ENCODE measurements around the gene PKDCC.

The PKDCC gene

DNA sequence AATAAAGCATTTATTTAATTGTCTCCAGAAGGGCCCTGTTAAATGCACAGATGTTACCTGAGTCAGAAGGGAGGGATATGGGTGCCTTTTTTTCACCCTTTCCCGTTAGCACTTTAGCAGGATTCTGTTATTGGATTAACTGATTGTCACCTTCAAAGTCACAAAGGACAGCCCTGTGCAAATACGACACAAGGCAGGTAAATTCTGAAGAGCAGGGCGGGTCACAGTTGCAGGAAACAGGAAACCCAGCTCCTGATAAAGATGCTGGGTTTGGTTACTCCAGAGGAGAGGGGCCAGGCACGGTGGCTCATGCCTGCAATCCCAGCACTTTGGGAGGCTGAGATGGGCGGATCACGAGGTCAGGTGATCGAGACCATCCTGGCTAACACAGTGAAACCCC is 11.4 kb upstream of the PKDCC start:
- no peak for DNase-seq (ENCODE audit: low read depth)
- TF ChIP-seq, protein P1, sequence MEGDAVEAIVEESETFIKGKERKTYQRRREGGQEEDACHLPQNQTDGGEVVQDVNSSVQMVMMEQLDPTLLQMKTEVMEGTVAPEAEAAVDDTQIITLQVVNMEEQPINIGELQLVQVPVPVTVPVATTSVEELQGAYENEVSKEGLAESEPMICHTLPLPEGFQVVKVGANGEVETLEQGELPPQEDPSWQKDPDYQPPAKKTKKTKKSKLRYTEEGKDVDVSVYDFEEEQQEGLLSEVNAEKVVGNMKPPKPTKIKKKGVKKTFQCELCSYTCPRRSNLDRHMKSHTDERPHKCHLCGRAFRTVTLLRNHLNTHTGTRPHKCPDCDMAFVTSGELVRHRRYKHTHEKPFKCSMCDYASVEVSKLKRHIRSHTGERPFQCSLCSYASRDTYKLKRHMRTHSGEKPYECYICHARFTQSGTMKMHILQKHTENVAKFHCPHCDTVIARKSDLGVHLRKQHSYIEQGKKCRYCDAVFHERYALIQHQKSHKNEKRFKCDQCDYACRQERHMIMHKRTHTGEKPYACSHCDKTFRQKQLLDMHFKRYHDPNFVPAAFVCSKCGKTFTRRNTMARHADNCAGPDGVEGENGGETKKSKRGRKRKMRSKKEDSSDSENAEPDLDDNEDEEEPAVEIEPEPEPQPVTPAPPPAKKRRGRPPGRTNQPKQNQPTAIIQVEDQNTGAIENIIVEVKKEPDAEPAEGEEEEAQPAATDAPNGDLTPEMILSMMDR (IDR thresholded peaks at IDR 0.05; ENCODE audit: insufficient read depth, low read depth, low read length, missing control alignments), result no peak
- no peak overlapping the region for H3K4me3 ChIP-seq (ENCODE audit: low read length)

DNA sequence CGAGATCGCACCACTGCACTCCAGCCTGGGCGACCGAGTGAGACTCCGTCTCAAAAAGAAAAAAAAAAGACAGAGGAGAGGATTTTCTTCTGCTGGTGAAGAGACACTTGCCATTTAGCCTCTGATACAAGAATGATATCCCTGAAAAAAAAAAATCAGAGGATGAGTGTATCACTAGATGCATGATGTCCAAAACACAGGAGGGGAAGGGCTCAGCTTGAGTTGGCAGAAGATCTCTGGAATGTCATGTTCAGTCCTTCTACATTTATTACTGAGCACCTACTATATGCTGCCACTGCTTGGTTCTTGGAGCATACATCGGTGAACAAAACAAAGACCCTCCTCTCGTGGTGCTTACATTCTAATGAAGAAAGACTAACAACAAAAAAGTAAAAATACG is 10.9 kb upstream of the PKDCC start:
- DNase-seq (ENCODE audit: low read depth), result no peak
- TF ChIP-seq, protein P1 (IDR thresholded peaks at IDR 0.05; ENCODE audit: insufficient read depth, low read depth, low read length, missing control alignments), result no peak
- H3K4me3 ChIP-seq (ENCODE audit: low read length), result no peak overlapping the region

DNA sequence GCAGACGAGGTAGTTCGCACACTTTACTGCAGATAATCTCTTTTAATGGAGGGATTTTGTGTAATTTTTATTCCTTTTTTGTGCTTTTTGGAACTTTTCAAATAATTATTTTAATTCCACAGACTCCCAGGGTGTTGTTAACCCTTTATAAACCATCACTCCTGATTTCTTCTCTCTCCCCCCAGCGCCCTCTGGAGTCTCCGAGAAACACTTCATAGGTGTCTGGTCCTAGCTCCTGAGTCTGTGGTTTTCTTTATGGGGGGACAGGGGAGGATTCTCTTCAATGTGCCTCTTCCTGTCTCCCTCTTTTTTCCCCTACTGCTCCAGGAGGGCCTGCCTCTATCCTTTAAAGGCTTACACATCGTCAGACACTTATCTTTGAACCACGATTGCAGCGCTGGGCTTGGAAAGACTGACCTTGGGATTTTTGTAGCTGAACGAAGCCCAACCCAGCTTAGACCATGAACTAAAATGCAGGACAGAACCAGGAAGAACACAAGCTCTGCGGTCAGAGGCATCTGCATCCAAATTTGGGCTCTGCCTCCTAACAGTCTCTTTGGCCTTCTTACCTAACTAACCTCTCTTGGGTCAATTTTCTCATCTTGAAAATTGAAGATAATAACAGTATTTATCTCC is 7.1 kb upstream of the PKDCC start:
- no peak overlapping the region for H3K4me3 ChIP-seq (ENCODE audit: low read length)
- DNase-seq (ENCODE audit: low read depth), result no peak
- TF ChIP-seq, protein P1 (IDR thresholded peaks at IDR 0.05; ENCODE audit: insufficient read depth, low read depth, low read length, missing control alignments), result no peak

DNA sequence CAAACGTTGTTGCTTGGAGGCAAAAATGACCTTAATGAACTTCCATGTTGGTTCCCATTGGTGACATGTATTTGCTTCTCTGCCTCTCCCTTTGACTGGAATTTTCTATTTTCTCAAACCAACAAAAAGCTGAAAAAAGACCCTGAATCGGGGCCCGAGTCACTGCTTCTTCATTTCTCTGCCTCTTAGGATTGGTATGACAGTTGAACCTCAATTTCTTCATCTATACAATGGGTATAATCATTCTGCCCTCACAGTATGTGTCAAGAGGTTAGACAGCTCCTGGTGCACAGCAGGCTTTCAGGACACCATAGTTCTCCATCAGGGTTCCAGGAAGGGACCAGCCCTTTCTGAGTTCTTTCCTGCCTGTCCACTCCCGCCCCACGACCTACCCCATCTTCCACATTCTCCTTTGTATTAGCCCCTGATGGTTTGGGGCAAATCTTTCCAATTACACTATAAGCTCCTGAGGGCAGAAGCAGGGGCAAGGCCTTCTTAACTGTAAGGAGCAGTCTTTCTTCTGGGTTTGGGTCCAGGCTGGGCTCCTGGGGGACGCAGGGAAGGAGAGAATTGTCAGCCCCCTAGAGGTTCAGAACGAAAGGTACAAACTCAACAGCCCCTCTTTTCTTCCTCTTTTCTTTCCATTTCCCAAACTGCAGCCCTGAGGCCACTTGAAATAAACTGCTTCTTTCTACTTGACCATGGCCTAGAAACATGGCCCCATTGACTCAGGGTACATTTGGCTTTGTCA is 6.3 kb upstream of the PKDCC start:
- DNase-seq (ENCODE audit: low read depth), result no peak
- TF ChIP-seq, protein P1 (IDR thresholded peaks at IDR 0.05; ENCODE audit: insufficient read depth, low read depth, low read length, missing control alignments), result no peak
- H3K4me3 ChIP-seq (ENCODE audit: low read length), result no peak overlapping the region

DNA sequence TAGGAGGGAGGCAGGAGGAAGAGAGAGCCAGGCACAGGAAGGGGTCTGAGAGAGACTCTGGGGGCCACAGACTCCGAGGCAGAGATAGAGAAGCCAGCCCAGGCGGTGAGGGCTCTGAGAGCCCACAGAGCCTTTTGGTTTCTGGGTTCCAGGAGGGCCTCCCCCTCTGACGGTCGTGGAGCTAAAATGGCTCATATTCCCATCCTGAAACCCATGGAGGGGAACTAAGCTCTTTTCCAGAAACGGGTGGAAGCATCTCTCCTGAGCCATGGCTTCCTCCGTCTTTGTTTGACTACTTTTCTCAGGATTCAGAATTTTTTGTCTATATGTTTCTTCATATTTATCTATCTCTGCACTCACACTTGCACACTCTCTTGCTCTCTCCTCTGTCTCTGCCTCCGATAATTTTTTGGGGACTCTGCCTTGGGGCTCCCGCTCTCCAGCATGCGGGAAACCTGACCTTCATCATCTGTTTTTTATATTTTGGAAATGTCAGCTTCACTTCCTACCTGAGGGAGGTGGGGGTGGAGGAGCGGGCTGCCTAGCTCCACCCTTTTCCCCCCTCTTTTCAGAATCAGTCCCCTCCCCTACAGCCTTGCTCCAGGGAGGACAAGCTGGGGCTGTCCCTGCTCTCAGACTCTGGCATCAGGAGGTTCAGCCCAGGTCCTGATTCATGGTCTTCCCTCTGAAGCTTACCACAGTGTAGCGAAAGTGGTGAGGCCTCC is 5.0 kb upstream of the PKDCC start:
- DNase-seq (ENCODE audit: low read depth), result no peak
- H3K4me3 ChIP-seq (ENCODE audit: low read length), result no peak overlapping the region
- TF ChIP-seq, protein P1 (IDR thresholded peaks at IDR 0.05; ENCODE audit: insufficient read depth, low read depth, low read length, missing control alignments), result no peak

DNA sequence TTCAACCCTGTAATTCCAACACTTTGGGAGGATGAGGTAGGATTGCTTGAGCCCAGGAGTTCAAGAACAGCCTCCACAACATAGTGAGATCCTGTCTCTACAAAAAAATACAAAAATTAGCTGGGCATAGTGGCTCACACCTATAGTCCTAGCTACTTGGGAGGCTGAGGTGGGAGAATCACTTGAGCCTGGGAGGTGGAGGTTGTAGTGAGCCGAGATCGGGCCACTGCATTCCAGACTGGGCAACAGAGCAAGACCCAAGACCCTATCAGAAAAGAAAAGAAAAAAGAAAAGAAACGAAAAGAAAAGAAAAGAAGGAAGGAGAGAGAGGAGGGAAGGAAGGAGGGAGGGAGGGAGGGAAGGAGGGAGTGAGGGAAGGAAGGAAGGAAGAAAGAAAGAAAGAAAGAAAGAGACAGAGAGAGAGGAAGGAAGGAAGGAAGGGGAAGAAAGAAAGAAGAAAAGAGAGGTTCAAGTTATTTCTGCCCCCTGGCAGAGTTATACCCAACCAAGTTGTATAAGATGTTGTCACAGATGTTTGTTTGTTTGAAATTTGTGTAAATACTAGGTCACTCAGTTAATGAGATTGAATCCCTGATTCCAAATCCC is 3.9 kb upstream of the PKDCC start:
- TF ChIP-seq, protein P1 (IDR thresholded peaks at IDR 0.05; ENCODE audit: insufficient read depth, low read depth, low read length, missing control alignments), result no peak

More for the DNA sequence above, 3.9 kb upstream of the PKDCC start:
- no peak for DNase-seq (ENCODE audit: low read depth)
- H3K4me3 ChIP-seq (ENCODE audit: low read length), result no peak overlapping the region
